PC-9 (cell line): ENCODE measurements around the gene SDHA.

Experiments
- EZH2 ChIP-seq: fragments of 200-600 bp; sonication (generic); IDR thresholded peaks from 2 replicates; pipeline ENCODE4 v1.8.0; 2017; ENCODE audit warnings: antibody characterized with exemption, low read depth
- TF ChIP-seq, protein P1 (sequence below): fragments of 200-600 bp; sonication (generic); conservative IDR thresholded peaks from 2 replicates; pipeline ENCODE4 v1.6.1; 2017; ENCODE audit warnings: mixed run types, antibody characterized with exemption, mild to moderate bottlenecking, moderate library complexity

DNA sequence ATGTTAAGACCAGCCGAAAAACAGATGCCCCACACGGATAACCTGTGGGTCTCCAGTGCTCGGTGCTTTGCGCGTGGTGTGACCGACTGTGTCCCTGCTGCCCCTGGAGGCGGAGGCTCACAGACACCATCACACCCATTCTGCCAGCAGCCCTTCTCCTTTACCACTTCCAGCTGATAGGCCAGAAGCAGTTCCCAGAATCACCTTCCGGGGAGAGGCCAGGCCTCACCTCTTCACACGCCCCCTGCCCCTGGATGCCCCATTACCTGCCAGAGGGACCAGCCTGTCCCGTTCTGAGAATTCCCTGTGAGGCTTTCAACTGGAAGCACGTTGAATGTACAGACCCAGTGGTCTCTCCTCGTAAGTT lies 48.4 kb upstream of the SDHA start:
- TF ChIP-seq, protein P1, sequence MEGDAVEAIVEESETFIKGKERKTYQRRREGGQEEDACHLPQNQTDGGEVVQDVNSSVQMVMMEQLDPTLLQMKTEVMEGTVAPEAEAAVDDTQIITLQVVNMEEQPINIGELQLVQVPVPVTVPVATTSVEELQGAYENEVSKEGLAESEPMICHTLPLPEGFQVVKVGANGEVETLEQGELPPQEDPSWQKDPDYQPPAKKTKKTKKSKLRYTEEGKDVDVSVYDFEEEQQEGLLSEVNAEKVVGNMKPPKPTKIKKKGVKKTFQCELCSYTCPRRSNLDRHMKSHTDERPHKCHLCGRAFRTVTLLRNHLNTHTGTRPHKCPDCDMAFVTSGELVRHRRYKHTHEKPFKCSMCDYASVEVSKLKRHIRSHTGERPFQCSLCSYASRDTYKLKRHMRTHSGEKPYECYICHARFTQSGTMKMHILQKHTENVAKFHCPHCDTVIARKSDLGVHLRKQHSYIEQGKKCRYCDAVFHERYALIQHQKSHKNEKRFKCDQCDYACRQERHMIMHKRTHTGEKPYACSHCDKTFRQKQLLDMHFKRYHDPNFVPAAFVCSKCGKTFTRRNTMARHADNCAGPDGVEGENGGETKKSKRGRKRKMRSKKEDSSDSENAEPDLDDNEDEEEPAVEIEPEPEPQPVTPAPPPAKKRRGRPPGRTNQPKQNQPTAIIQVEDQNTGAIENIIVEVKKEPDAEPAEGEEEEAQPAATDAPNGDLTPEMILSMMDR: no peak
- TF ChIP-seq EZH2: no peak
